IMR-90 (cell line): Measurements from ENCODE around the gene ATG7. TPM values are rescaled to one million over a fixed set of nuclear protein-coding genes. Genes with fewer than 3 reads are reported as not detected.
A peak's percentile ranks its signal among the peaks of the same experiment; 100 is the strongest.

ENCODE experiments used
- ATAC-seq: fragments of 200-7000 bp; cut with Tn5 transposase; 2 replicates; pipeline ENCODE4 v1.9.1; 2020; ENCODE audit warnings: low read depth, mild to moderate bottlenecking, moderate library complexity
- BruUV-seq: library from RNA; stranded (reverse); fragments of 400-500 nt; replicated peaks from 2 replicates; lab custom pipeline; 2021; lab: Mats Ljungman, UMichigan
- CTCF ChIA-PET: fragments of 300-600 bp; formaldehyde crosslinking; extraction: SDS; loops from one replicate; lab custom pipeline; 2021; ENCODE audit warnings: antibody characterized with exemption; lab: Yijun Ruan, JAX
- POLR2A ChIA-PET: fragments of 300-600 bp; sonication (Branson Sonifier 250); formaldehyde crosslinking; loops from one replicate; lab custom pipeline; 2022; ENCODE audit warnings: antibody characterized with exemption; ENCODE audit not compliant: unreplicated experiment; lab: Charles Lee
- DNase-seq: peaks from one replicate; pipeline ENCODE4 v3.0.0; 2013
- H2AFZ ChIP-seq: replicated peaks from 2 replicates; pipeline ENCODE3; 2013; ENCODE audit warnings: low read length, mild to moderate bottlenecking; ENCODE audit not compliant: poor library complexity
- H2AK5ac ChIP-seq: 2 replicates; pipeline ENCODE4 v1.6.1; 2013; ENCODE audit warnings: low read depth, low read length, inconsistent platforms
- H2AK9ac ChIP-seq: replicated peaks from 2 replicates; pipeline ENCODE3; 2013; ENCODE audit warnings: mild to moderate bottlenecking, low read depth, low read length, moderate library complexity; ENCODE audit not compliant: poor library complexity
- H2BK120ac ChIP-seq: 2 replicates; pipeline ENCODE4 v1.6.1; 2013; ENCODE audit warnings: low read depth, low read length, inconsistent platforms
- H2BK15ac ChIP-seq: 3 replicates; pipeline ENCODE4 v1.6.1; 2013; ENCODE audit warnings: low read depth, low read length, inconsistent platforms
- H2BK20ac ChIP-seq: 2 replicates; pipeline ENCODE4 v1.6.1; 2013; ENCODE audit warnings: low read depth, mild to moderate bottlenecking, inconsistent platforms, low read length, moderate library complexity
- H2BK5ac ChIP-seq: 2 replicates; pipeline ENCODE4 v1.6.1; 2013; ENCODE audit warnings: mild to moderate bottlenecking, low read depth, low read length, inconsistent platforms; ENCODE audit not compliant: poor library complexity, severe bottlenecking
- H3K14ac ChIP-seq: replicated peaks from 2 replicates; pipeline ENCODE4 v1.6.1; 2013; ENCODE audit warnings: low read depth, low read length, inconsistent platforms
- H3K18ac ChIP-seq: 2 replicates; pipeline ENCODE4 v1.6.1; 2013; ENCODE audit warnings: low read depth, low read length, control low read depth
- H3K23ac ChIP-seq: 2 replicates; pipeline ENCODE4 v1.6.1; 2013; ENCODE audit warnings: low read depth, low read length, inconsistent platforms
- H3K27ac ChIP-seq: 2 replicates; pipeline ENCODE4 v1.5.1; 2013; ENCODE audit warnings: mild to moderate bottlenecking, control low read depth, low read length; ENCODE audit not compliant: insufficient read depth
- H3K27me3 ChIP-seq: 2 replicates; pipeline ENCODE4 v1.6.1; 2013; ENCODE audit warnings: low read length; ENCODE audit not compliant: control insufficient read depth, insufficient read depth
- H3K36me3 ChIP-seq: 2 replicates; pipeline ENCODE4 v1.6.1; 2013; ENCODE audit warnings: low read length, mixed read lengths; ENCODE audit not compliant: control insufficient read depth, insufficient read depth
- H3K4ac ChIP-seq: 2 replicates; pipeline ENCODE4 v1.6.1; 2013; ENCODE audit warnings: low read depth, low read length, inconsistent platforms
- H3K4me1 ChIP-seq: 2 replicates; pipeline ENCODE4 v1.6.1; 2013; ENCODE audit warnings: low read length, mixed read lengths; ENCODE audit not compliant: control insufficient read depth, insufficient read depth
- H3K4me2 ChIP-seq: 2 replicates; pipeline ENCODE4 v1.6.1; 2013; ENCODE audit warnings: low read depth, mild to moderate bottlenecking, control low read depth, low read length, moderate library complexity
- H3K4me3 ChIP-seq: 2 replicates; pipeline ENCODE4 v1.5.1; 2013; ENCODE audit warnings: low read depth, mild to moderate bottlenecking, control low read depth, low read length, moderate library complexity; ENCODE audit not compliant: insufficient read depth
- H3K56ac ChIP-seq: 2 replicates; pipeline ENCODE4 v1.6.1; 2013; ENCODE audit warnings: low read length, inconsistent platforms; ENCODE audit not compliant: insufficient read depth; ENCODE audit errors: extremely low read depth
- H3K79me1 ChIP-seq, 2 experiments: 2 replicates each; pipeline ENCODE4 v1.6.1; 2013; ENCODE audit warnings: low read length in 2 of 2, inconsistent platforms in 1 of 2, low read depth in 1 of 2
- H3K9ac ChIP-seq: 2 replicates; pipeline ENCODE4 v1.6.1; 2013; ENCODE audit warnings: low read depth, low read length, control low read depth
- H3K9me1 ChIP-seq: 2 replicates; pipeline ENCODE4 v1.6.1; 2013; ENCODE audit warnings: low read length, inconsistent platforms; ENCODE audit not compliant: insufficient read depth
- H3K9me3 ChIP-seq: 2 replicates; pipeline ENCODE4 v1.6.1; 2013; ENCODE audit warnings: low read length; ENCODE audit not compliant: control insufficient read depth, insufficient read depth
- H4K20me1 ChIP-seq: 2 replicates; pipeline ENCODE4 v1.6.1; 2013; ENCODE audit warnings: low read length, inconsistent platforms; ENCODE audit not compliant: insufficient read depth
- H4K5ac ChIP-seq: 2 replicates; pipeline ENCODE4 v1.6.1; 2013; ENCODE audit warnings: mild to moderate bottlenecking, low read depth, low read length, control low read depth
- H4K8ac ChIP-seq, 2 experiments: 2 replicates each; pipeline ENCODE4 v1.6.1; 2013; ENCODE audit warnings: low read depth in 2 of 2, low read length in 2 of 2, control low read depth in 1 of 2, inconsistent platforms in 1 of 2
- H4K91ac ChIP-seq: 2 replicates; pipeline ENCODE4 v1.6.1; 2013; ENCODE audit warnings: low read depth, low read length, inconsistent platforms; ENCODE audit not compliant: insufficient read depth
- BHLHE40 ChIP-seq: fragments of 150-350 bp; IDR thresholded peaks from 2 replicates; pipeline ENCODE4 v1.6.1; 2016; ENCODE audit warnings: mild to moderate bottlenecking, low read depth, low read length
- CEBPB ChIP-seq: IDR thresholded peaks from 2 replicates; pipeline ENCODE4 v1.6.1; 2012; ENCODE audit warnings: low read depth, low read length, improper control_type of control experiment
- CHD1 ChIP-seq: IDR thresholded peaks from 2 replicates; pipeline ENCODE4 v1.6.1; 2012; ENCODE audit warnings: low read depth, low read length, improper control_type of control experiment
- FOS ChIP-seq: fragments of 150-350 bp; IDR thresholded peaks from 2 replicates; pipeline ENCODE4 v1.6.1; 2016; ENCODE audit warnings: low read depth, low read length
- MAFK ChIP-seq: IDR thresholded peaks from 2 replicates; pipeline ENCODE4 v1.6.1; 2012; ENCODE audit warnings: low read depth, low read length, improper control_type of control experiment
- MAZ ChIP-seq: IDR thresholded peaks from 2 replicates; pipeline ENCODE4 v1.6.1; 2012; ENCODE audit warnings: low read depth, mild to moderate bottlenecking, low read length, improper control_type of control experiment, moderate library complexity, borderline replicate concordance
- MXI1 ChIP-seq: IDR thresholded peaks from 2 replicates; pipeline ENCODE4 v1.6.1; 2012; ENCODE audit warnings: low read depth, mild to moderate bottlenecking, low read length, moderate library complexity, borderline replicate concordance
- NFE2L2 ChIP-seq: fragments of 150-350 bp; IDR thresholded peaks from 2 replicates; pipeline ENCODE4 v1.6.1; 2016; ENCODE audit warnings: low read depth, mild to moderate bottlenecking, low read length
- POLR2A ChIP-seq: IDR thresholded peaks from 2 replicates; pipeline ENCODE4 v1.6.1; 2012; ENCODE audit warnings: mild to moderate bottlenecking, low read depth, low read length
- RAD21 ChIP-seq: IDR thresholded peaks from 2 replicates; pipeline ENCODE4 v1.6.1; 2012; ENCODE audit warnings: low read length, improper control_type of control experiment
- RCOR1 ChIP-seq: IDR thresholded peaks from 2 replicates; pipeline ENCODE4 v1.6.1; 2012; ENCODE audit warnings: mild to moderate bottlenecking, low read length, improper control_type of control experiment; ENCODE audit not compliant: insufficient replicate concordance
- RFX5 ChIP-seq: IDR thresholded peaks from 2 replicates; pipeline ENCODE4 v1.8.0; 2012; ENCODE audit warnings: low read depth, mild to moderate bottlenecking, low read length, moderate library complexity
- SMC3 ChIP-seq: fragments of 150-350 bp; IDR thresholded peaks from 2 replicates; pipeline ENCODE4 v1.6.1; 2016; ENCODE audit warnings: low read depth, mild to moderate bottlenecking, antibody characterized with exemption, low read length, moderate library complexity
- USF2 ChIP-seq: fragments of 150-350 bp; IDR thresholded peaks from 2 replicates; pipeline ENCODE4 v1.6.1; 2017; ENCODE audit warnings: mild to moderate bottlenecking, antibody characterized with exemption, low read length, low read depth
- WGBS, 2 experiments: methylation state at CpG; one replicate each; pipeline versions ENCODE4 v1.1.5 to v1.1.7; 2013; ENCODE audit warnings: missing lambda C conversion rate in 2 of 2; ENCODE audit not compliant: insufficient read length in 1 of 2; ENCODE audit errors: extremely low coverage in 2 of 2; 5-methylcytosine and 5-hydroxymethylcytosine counted together
- dilution Hi-C: fragments of 300-500 bp; cut with HindIII; formaldehyde crosslinking; loops from one replicate; pipeline ENCODE4 v1.14.3; 2018; ENCODE audit warnings: low sequenced_read_pairs; ENCODE audit not compliant: unreplicated experiment
- in situ Hi-C: fragments of 300-500 bp; cut with MboI; formaldehyde crosslinking; loops from 3 replicates; pipeline ENCODE4 v1.14.3; 2019; ENCODE audit warnings: low sequenced_read_pairs, inconsistent platforms, mixed read lengths
- intact Hi-C: fragments of 100-400 bp; cut with micrococcal nuclease; formaldehyde crosslinking; loops from 2 replicates; pipeline ENCODE4 v1.10.0; 2022
- polyA plus RNA-seq, 3 experiments: library from polyadenylated mRNA; depleted of rRNA; stranded (reverse); fragments of >200 nt; gene quantifications; 2 replicates each; pipeline ENCODE4 v1.2.3, GENCODE V29; 2012; ENCODE audit warnings: low replicate concordance in 1 of 3
- total RNA-seq: library from RNA; depleted of rRNA; stranded (reverse); fragments of >200 nt; gene quantifications from 2 replicates; pipeline ENCODE4 v1.2.3, GENCODE V29; 2012
- TF ChIP-seq, protein P1 (sequence below): conservative IDR thresholded peaks from 2 replicates; pipeline ENCODE4 v1.5.1; 2012; ENCODE audit warnings: mild to moderate bottlenecking, low read depth, low read length, improper control_type of control experiment
- TF ChIP-seq, protein P2 (sequence below): fragments of 150-350 bp; IDR thresholded peaks from 2 replicates; pipeline ENCODE4 v1.6.1; 2016; ENCODE audit warnings: low read depth, mild to moderate bottlenecking, low read length, moderate library complexity, borderline replicate concordance

ATG7 gene
- total and polyA plus RNA-seq, 2 of the 4 experiments (the other 2 are of a cell fraction): 15.6 to 51.4 TPM

GRCh38 chr3:11565932-11566331 lies 293.7 kb downstream of the ATG7 start:
- TF ChIP-seq MXI1 (no peak), POLR2A (no peak), SMC3 (no peak), FOS (no peak), MAFK (no peak), USF2 (no peak), RAD21 (no peak), MAZ (no peak), CEBPB (no peak), RCOR1 (no peak), RFX5 (no peak), NFE2L2 (no peak), CHD1 (no peak), BHLHE40 (no peak)
- TF ChIP-seq, protein P1, sequence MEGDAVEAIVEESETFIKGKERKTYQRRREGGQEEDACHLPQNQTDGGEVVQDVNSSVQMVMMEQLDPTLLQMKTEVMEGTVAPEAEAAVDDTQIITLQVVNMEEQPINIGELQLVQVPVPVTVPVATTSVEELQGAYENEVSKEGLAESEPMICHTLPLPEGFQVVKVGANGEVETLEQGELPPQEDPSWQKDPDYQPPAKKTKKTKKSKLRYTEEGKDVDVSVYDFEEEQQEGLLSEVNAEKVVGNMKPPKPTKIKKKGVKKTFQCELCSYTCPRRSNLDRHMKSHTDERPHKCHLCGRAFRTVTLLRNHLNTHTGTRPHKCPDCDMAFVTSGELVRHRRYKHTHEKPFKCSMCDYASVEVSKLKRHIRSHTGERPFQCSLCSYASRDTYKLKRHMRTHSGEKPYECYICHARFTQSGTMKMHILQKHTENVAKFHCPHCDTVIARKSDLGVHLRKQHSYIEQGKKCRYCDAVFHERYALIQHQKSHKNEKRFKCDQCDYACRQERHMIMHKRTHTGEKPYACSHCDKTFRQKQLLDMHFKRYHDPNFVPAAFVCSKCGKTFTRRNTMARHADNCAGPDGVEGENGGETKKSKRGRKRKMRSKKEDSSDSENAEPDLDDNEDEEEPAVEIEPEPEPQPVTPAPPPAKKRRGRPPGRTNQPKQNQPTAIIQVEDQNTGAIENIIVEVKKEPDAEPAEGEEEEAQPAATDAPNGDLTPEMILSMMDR: no peak
- TF ChIP-seq, protein P2, sequence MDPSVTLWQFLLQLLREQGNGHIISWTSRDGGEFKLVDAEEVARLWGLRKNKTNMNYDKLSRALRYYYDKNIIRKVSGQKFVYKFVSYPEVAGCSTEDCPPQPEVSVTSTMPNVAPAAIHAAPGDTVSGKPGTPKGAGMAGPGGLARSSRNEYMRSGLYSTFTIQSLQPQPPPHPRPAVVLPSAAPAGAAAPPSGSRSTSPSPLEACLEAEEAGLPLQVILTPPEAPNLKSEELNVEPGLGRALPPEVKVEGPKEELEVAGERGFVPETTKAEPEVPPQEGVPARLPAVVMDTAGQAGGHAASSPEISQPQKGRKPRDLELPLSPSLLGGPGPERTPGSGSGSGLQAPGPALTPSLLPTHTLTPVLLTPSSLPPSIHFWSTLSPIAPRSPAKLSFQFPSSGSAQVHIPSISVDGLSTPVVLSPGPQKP: no peak
- no peak overlapping the region for H3K23ac ChIP-seq
- ChIA-PET POLR2A (no interaction called here), CTCF (no interaction called here)
- intact Hi-C loops (no loop called here), in situ Hi-C loops (loop anchor here (10.0 kb wide), 1 partner anchor 79 kb away; the partner anchor contains the start of gene VGLL4), dilution Hi-C loops (no loop called here)
- H3K18ac ChIP-seq: no peak overlapping the region
- H4K8ac ChIP-seq: peak overlapping the region in 1 of 2 experiments; percentile 50; a peak in 1 of 4 replicates
- H3K4me3 ChIP-seq: no peak overlapping the region
- no peak overlapping the region for H2AFZ ChIP-seq
- H3K9ac ChIP-seq: no peak overlapping the region
- no peak overlapping the region for H2BK5ac ChIP-seq
- H4K5ac ChIP-seq: no peak overlapping the region
- no peak overlapping the region for H3K27ac ChIP-seq
- H3K14ac ChIP-seq: no peak overlapping the region
- H2BK15ac ChIP-seq: no peak overlapping the region
- H3K4me2 ChIP-seq: no peak overlapping the region
- peaks cover 57% of the 10 kb centered on the region for H3K36me3 ChIP-seq
- peaks cover 28 to 95% of the 10 kb centered on the region in 2 experiments for H3K79me1 ChIP-seq
- no peak overlapping the region for H4K91ac ChIP-seq
- H3K4me1 ChIP-seq: peaks cover 35% of the 10 kb centered on the region
- H4K20me1 ChIP-seq: peaks cover 41% of the 10 kb centered on the region
- peaks cover 44% of the 10 kb centered on the region for H3K9me1 ChIP-seq
- no peak for DNase-seq
- no peak overlapping the region for H2BK120ac ChIP-seq
- peak overlapping the region; percentile 46; the same call in 1 of the 2 replicates for H3K4ac ChIP-seq
- BruUV-seq: no TSS peak
- H2AK5ac ChIP-seq: peak overlapping the region; percentile 74; the same call in 1 of the 2 replicates
- 97% methylated on average over 6 of the region's 9 CpGs; no CpG with 5 or more reads in 1 of the 2 experiments for WGBS, 2 experiments
- no peak overlapping the region for H2AK9ac ChIP-seq
- no peak overlapping the region for H2BK20ac ChIP-seq
- no peaks in the 10 kb centered on the region for H3K27me3 ChIP-seq
- no peaks in the 10 kb centered on the region for H3K9me3 ChIP-seq
- ATAC-seq: no peak
- H3K56ac ChIP-seq: no peak overlapping the region
